HEK293T (cell line): ENCODE results near the gene SEMA6A.
"Not testable (repeated sequence)": the region's sequence is repeated elsewhere in the genome, so short reads cannot be mapped to it uniquely, and the experiment has no call there.

ENCODE experiments used
- CTCF ChIA-PET: fragments of 350-600 bp; formaldehyde crosslinking; extraction: SDS; loops from one replicate; lab custom pipeline; 2021; ENCODE audit warnings: antibody characterized with exemption, inconsistent platforms; lab: Yijun Ruan, JAX
- POLR2A ChIA-PET: fragments of 350-600 bp; formaldehyde crosslinking; extraction: SDS; loops from one replicate; lab custom pipeline; 2020; ENCODE audit warnings: antibody characterized with exemption, inconsistent platforms; lab: Yijun Ruan, JAX
- DNase-seq: peaks from one replicate; pipeline ENCODE4 v3.0.0; 2012; ENCODE audit warnings: mixed read lengths; ENCODE audit errors: extremely low spot score
- ARNT ChIP-seq: fragments of 450-650 bp; IDR thresholded peaks from 2 replicates; pipeline ENCODE4 v1.6.1; 2017; ENCODE audit warnings: mild to moderate bottlenecking
- BHLHE40 ChIP-seq: fragments of 450-650 bp; IDR thresholded peaks from 2 replicates; pipeline ENCODE4 v1.6.1; 2016; ENCODE audit warnings: mild to moderate bottlenecking, moderate library complexity, borderline replicate concordance
- CTBP1 ChIP-seq: fragments of 450-650 bp; IDR thresholded peaks from 2 replicates; pipeline ENCODE4 v1.6.1; 2016; ENCODE audit warnings: borderline replicate concordance
- ELF4 ChIP-seq: fragments of 450-650 bp; IDR thresholded peaks from 2 replicates; pipeline ENCODE4 v1.6.1; 2017; ENCODE audit warnings: antibody characterized with exemption
- FOXA1 ChIP-seq: fragments of 450-650 bp; IDR thresholded peaks from 2 replicates; pipeline ENCODE4 v1.6.1; 2016; ENCODE audit warnings: mild to moderate bottlenecking
- FOXK2 ChIP-seq: fragments of 450-650 bp; IDR thresholded peaks from 2 replicates; pipeline ENCODE4 v1.6.1; 2016; ENCODE audit warnings: mild to moderate bottlenecking
- FOXM1 ChIP-seq: fragments of 450-650 bp; IDR thresholded peaks from 2 replicates; pipeline ENCODE4 v1.6.1; 2017; ENCODE audit warnings: mild to moderate bottlenecking, borderline replicate concordance
- HDGF ChIP-seq: fragments of 450-650 bp; IDR thresholded peaks from 2 replicates; pipeline ENCODE4 v1.6.1; 2017; ENCODE audit warnings: antibody characterized with exemption, borderline replicate concordance
- L3MBTL2 ChIP-seq: fragments of 450-650 bp; conservative IDR thresholded peaks from 2 replicates; pipeline ENCODE4 v1.6.1; 2016; ENCODE audit warnings: mild to moderate bottlenecking
- LEF1 ChIP-seq: fragments of 450-650 bp; IDR thresholded peaks from 2 replicates; pipeline ENCODE4 v1.6.1; 2017; ENCODE audit warnings: mild to moderate bottlenecking, borderline replicate concordance
- NFRKB ChIP-seq: fragments of 450-650 bp; IDR thresholded peaks from 2 replicates; pipeline ENCODE4 v1.6.1; 2016; ENCODE audit warnings: mild to moderate bottlenecking, moderate library complexity
- PKNOX1 ChIP-seq: fragments of 450-650 bp; IDR thresholded peaks from 2 replicates; pipeline ENCODE4 v1.6.1; 2016
- SP1 ChIP-seq: fragments of 450-650 bp; IDR thresholded peaks from 2 replicates; pipeline ENCODE4 v1.6.1; 2017
- SUZ12 ChIP-seq: fragments of 450-650 bp; IDR thresholded peaks from 2 replicates; pipeline ENCODE4 v1.6.1; 2016; ENCODE audit warnings: mild to moderate bottlenecking
- TARDBP ChIP-seq: fragments of 450-650 bp; IDR thresholded peaks from 2 replicates; pipeline ENCODE4 v1.6.1; 2016
- ZNF384 ChIP-seq: fragments of 450-650 bp; IDR thresholded peaks from 2 replicates; pipeline ENCODE4 v1.6.1; 2016

The SEMA6A gene

GRCh38 chr5:116528519-116529234 is 45.9 kb downstream of the SEMA6A start:
- DNase-seq, result no peak
- TF ChIP-seq ARNT (no peak), FOXK2 (no peak), CTBP1 (no peak), LEF1 (no peak), FOXM1 (no peak), SUZ12 (no peak), BHLHE40 (no peak), FOXA1 (no peak)
- ChIA-PET CTCF (interaction anchor here (0.6 to 0.7 kb wide), 2 partner anchors 9 to 444 kb away, joined by 3 read pairs; partner anchors contain the start of gene COMMD10), POLR2A (interaction anchor here (0.6 to 0.9 kb wide), 2 partner anchors 46 to 209 kb away, joined by 3 read pairs; partner anchors contain the start of gene SEMA6A)

GRCh38 chr5:116527582-116527981 is 47.0 kb downstream of the SEMA6A start:
- TF ChIP-seq PKNOX1 (no peak), FOXA1 (no peak), CTBP1 (no peak), SP1 (no peak), FOXK2 (no peak), L3MBTL2 (no peak), NFRKB (no peak), BHLHE40 (no peak), TARDBP (no peak), FOXM1 (no peak), HDGF (no peak), ELF4 (no peak), SUZ12 (no peak)
- DNase-seq, result no peak
- POLR2A ChIA-PET, result no interaction called here
- CTCF ChIA-PET, result no interaction called here

- no peak for DNase-seq
- TF ChIP-seq NFRKB, result no peak
- TF ChIP-seq ARNT, result no peak
- TF ChIP-seq ELF4, result no peak
- no peak for TF ChIP-seq BHLHE40
- no peak for TF ChIP-seq SUZ12
- no peak for TF ChIP-seq ZNF384
- no peak for TF ChIP-seq FOXK2
- POLR2A ChIA-PET, result interaction anchor here (1.0 to 1.2 kb wide), 2 partner anchors 9 to 49 kb away, joined by 3 read pairs; partner anchors contain the start of gene SEMA6A
- CTCF ChIA-PET, result no interaction called here
Observed at GRCh38 chr5:116525674-116526073, 48.9 kb downstream of the SEMA6A start.

GRCh38 chr5:116524966-116525365 is 49.7 kb downstream of the SEMA6A start:
- DNase-seq, result no peak
- ChIA-PET CTCF (no interaction called here), POLR2A (interaction anchor here (0.7 to 1.2 kb wide), 2 partner anchors 10 to 50 kb away, joined by 3 read pairs; partner anchors contain the start of gene SEMA6A)
- TF ChIP-seq SUZ12 (no peak), LEF1 (no peak), ELF4 (no peak), ZNF384 (no peak), SP1 (no peak), FOXA1 (no peak), TARDBP (no peak), FOXM1 (no peak), PKNOX1 (no peak)

- DNase-seq, result no peak
- ChIA-PET POLR2A (interaction anchor here (0.7 to 1.2 kb wide), 2 partner anchors 10 to 51 kb away, joined by 3 read pairs; partner anchors contain the start of gene SEMA6A), CTCF (no interaction called here)
- TF ChIP-seq CTBP1, result no peak
- 0 out of 2 replicates have a peak, but pooled peaks have one; percentile 9 for TF ChIP-seq ZNF384
- peak; percentile 65 for TF ChIP-seq PKNOX1
- TF ChIP-seq LEF1, result no peak
Observed at GRCh38 chr5:116524051-116524904, 50.3 kb downstream of the SEMA6A start.

GRCh38 chr5:116523182-116523581 is 51.4 kb downstream of the SEMA6A start:
- CTCF ChIA-PET, result interaction anchor here (0.6 kb wide), 1 partner anchor 524 kb away, joined by 3 read pairs; no protein-coding TSS in a partner anchor
- DNase-seq, POLR2A ChIA-PET: not testable (repeated sequence)
